T-helper 22 cell (primary cell): Measurements from ENCODE around the gene LSM5.
"Not testable (repeated sequence)": the region's sequence is repeated elsewhere in the genome, so short reads cannot be mapped to it uniquely, and the experiment has no call there.

Experiments
- DNase-seq: peaks from one replicate; pipeline ENCODE4 v3.0.0-alpha.2; 2020; ENCODE audit warnings: low read depth

Gene LSM5

DNA sequence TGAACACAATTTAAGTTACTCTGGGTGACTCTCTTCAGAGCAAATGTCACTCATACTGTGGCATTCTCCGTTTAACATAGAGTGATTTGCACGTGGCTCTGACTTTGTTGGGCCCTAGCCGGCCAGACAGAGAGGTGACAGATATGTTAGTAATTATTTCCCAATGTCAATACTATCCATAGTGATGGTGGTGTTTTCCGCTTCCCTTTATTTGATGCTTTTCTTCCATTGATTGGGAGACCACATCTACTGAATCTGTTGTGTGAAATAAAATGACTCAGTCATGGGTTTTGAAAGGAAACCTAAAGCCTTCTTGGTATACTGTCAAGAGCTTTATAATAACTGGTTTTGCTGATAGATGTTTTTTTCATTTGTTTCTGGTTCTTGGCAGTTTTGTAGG, 12.5 kb upstream of the LSM5 start:
- DNase-seq, result no peak

DNA sequence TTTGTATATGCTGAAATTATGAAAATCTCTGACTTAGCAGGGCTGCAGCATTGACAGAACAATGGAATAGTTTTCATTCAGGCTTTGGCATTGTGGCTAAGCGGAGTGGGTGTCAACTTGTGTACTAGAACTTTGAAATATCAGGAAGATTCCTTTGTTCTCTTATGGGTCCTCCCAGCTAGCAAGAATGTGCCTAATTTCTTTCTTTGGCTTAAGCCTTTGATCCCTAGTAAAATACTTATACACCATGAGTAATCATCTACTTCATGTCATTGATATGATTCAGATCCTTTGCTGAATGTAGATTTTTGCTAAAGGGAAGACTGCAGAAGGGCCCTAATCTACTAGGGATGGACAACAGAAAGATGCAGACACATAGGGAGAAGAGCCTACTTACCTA, 11.3 kb upstream of the LSM5 start:
- no peak for DNase-seq

DNA sequence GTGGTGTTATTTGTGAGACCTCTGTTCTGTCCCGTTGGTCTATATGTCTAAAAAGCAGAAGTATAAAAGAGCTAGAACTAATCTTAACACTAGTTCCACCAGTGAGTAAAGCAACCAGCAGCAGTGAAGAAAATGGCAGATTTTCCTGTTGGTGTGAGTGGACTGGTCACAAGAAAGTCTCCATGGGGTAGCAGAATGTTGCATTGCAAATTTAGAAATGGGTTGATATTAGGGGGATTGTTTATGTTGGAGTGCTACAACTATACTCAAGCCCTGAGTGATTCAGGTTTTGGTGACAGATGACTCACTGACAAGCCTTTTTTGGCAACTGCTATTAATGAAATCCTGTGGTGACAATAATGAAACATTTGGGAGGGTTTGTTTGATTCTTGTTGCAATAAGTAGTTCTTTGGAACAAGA, 10.8 kb upstream of the LSM5 start:
- no peak for DNase-seq

DNA sequence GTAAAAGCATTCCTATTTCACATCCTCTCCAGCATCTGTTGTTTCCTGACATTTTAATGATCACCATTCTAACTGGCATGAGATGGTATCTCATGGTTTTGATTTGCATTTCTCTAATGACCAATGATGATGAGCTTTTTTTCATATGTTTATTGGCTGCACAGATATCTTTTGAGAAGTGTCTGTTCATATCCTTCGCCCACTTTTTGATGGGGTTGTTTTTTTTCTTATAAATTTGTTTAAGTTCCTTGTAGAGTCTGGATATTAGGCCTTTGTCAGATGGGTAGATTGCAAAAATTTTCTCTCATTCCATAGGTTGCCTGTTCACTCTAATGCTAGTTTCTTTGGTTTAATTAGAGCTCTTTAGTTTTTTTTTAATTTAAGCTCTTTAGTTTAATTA, 10.0 kb upstream of the LSM5 start:
- DNase-seq, result not testable (repeated sequence)

DNA sequence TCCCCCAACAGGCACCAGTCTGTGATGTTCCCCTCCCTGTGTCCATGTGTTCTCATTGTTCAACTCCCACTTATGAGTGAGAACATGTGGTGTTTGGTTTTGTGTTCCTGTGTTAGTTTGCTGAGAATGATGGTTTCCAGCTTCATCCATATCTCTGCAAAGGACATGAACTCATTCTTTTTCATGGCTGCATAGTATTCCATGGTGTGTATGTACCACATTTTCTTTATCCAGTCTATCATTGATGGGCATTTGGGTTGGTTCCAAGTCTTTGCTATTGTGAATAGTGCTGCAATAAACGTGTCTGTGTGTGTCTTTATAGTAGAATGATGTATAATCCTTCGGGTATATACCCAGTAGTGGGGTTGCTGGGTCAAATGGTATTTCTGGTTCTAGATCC, 9.6 kb upstream of the LSM5 start:
- DNase-seq, result not testable (repeated sequence)

DNA sequence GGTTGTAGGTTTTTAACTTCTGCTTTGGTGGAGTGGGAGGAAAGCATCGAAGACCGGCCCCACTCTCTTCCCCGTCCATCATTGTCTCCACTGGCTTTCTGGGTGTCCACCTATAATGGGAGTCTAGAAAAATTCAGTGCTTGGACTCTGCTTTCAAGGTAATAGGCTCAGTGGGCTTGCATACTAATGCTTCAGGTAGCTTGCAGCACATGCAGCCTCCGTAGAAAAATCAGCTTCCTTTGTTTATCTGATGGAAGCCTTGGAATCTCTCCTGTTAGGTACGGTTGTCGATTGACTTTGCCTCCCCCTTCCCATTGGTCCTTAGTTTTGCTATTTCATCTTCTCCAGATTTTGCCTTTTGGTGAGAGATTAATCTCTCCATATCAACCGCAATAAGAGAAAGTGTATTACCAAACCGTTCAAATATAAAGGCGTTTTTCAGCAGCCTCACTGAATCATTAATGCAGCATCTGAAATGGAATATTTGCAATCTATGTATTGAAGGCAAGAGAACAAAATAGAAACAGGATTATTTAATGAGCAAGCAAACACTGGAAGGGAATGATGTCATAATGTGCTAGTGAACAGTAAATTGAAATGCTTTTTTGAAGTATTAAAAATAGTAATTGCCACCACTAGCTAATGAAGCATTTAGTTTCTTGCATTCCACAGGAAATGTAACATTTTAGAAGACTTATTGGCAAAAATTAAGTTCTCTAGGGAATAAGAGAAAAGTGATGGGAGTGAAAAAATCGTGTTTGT, 6.1 kb upstream of the LSM5 start:
- DNase-seq, result no peak

DNA sequence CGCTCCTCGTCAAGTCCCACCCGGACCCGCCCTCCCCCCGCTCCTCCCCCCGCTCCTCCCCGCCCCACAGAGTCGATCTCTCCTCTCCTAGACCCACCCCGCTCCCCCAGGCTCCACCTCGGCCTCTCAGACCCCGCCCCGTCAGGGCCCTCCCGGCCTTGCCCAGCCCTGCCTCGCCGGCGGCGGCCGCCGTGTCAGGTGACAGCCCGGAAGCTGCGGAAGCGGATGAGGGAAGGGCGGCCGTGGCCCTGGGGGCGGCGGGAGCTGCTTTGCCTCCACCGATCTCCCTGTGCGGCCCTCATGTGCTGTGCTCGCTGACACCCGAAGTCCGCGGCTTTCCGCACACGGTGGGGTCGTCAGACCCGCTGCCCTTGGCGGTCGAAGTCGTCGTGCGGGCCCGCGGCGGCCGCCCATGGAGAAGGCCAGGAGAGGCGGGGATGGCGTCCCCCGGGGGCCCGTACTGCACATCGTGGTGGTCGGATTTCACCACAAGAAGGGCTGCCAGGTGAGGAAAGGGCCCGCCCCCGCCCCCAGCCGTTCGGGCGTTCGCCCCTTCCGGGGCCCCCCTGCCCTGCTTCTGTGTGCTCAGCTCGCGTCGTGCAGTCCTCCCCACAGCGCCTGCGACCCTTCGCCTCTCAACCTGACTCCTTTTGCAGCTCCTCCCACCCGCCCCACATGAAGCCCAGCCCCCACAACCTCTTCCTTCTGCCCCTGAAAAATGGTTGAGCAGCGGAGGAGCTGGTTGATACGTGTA, 5.3 kb upstream of the LSM5 start, which contains the start of gene AVL9:
Gene AVL9 (plus strand): TSS at position 192 of the 754 bp plus-strand sequence. CDS start 221 bp downstream, at position 413.
- DNase-seq, result peak; percentile 98

DNA sequence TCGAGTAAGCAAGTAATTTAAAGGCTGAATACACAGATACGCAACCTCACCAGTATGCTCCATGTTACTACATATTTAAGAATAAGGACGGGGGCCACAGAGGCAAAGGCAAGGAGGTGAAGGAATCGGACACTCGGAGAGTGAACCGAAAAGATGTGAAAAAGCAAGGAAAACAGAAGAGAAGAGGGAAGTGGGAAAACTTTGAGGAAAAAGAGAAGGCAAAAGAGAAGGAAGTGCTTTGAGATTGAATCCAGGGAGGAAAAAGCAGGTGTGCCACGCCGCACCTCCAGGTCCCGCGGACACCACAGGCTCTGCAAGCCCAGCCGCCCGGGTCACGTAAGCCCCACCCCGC, 4.7 kb upstream of the LSM5 start:
- DNase-seq, result no peak

DNA sequence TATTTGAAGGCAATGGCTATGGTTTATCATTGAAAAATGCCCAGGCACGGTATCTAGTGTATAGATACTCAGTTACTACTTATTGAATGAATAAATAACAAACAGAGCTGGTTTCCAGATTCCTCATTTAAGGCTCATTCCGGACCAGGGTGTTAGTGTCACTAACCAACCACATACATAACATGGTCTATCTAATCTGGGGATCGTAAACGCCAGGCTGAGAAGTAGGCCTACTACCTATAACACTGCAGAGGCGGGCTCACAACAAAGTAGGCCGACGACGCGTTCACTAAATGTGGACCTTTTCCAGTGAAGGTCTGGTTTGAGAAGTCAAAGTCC, 423 bp downstream of the LSM5 start:
- no peak for DNase-seq

DNA sequence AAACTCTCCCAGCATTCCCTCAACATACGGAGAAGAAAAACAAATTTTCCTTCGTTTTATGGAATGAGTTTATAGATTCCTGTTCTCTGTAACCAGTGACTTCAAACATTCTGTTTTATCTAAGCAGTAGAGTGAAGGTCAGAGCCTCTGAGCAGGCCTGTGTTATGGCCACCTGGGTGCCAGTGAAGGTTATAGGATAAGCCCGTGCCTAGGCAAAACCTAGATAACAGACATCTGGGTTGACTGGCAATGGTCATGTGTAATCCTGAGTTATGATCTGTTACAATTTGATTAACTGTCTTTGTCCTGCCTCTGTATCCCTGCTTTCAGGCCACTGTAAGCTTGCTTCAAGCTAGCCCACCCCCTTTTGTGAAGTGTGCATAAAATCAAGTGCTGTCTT, 8.3 kb downstream of the LSM5 start:
- DNase-seq, result no peak

DNA sequence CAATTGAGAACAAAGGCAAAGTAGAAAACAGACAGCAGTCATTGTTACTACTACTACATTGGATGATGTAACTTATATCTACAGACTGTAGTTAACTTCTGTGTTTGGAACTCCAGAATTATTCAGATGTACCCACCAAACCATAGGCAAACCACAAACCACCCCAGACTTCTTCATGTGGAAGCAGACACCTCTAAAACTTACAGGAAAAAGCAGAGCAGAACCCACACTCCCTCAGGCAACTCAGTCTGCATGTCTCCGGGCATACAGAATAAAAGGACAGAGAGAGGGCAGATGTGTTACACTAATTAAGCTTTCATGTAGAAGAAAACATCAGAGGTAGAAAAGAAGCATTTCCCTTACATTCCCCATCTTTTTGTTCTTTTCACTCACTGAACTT, 9.0 kb downstream of the LSM5 start:
- no peak for DNase-seq

DNA sequence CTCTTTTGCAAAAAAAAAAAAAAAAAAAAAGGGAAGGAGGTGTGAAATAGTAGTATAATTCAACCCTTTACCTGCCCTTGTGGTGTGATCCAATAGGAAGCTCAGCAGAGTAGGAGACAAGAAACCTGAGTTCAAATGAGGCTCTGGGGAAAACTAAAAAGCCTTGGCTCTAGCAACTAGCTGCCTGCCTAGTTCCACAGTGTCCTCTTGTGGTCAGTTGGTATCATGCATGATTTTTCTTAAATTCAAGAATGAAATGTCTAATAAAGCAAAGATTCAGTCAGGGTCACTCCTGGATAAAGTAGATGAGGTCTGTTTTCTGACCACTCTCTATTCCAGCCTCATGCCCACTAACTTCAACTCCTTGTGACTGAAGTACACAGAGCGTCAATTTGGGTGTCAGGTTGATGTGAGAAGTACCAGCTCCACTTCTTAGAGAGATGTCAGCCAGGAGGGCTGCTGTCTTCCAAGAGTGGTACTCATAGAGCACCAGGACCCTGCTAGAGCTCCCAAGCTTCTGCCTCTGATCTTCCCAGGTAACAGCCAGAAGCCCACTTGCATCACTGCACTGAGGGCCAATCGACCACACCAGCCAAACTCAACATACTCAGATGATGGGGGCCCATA, 10.5 kb downstream of the LSM5 start:
- DNase-seq, result no peak

DNA sequence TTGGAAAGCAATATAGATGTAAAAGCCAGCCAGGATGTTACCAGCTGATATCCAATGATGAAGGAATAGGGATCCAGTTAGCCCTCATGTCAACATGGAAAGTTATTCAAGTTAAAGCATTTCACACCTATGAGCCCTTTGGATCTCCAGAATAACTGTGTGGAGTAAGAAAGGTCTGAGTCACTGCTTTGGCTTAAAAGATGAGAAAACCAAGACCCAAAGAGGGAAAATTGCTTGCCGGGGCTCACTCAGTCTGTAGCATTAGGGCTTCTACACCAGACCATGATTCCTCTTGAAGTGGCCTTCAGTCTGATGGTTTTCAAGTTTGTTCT, 12.6 kb downstream of the LSM5 start:
- DNase-seq, result no peak

DNA sequence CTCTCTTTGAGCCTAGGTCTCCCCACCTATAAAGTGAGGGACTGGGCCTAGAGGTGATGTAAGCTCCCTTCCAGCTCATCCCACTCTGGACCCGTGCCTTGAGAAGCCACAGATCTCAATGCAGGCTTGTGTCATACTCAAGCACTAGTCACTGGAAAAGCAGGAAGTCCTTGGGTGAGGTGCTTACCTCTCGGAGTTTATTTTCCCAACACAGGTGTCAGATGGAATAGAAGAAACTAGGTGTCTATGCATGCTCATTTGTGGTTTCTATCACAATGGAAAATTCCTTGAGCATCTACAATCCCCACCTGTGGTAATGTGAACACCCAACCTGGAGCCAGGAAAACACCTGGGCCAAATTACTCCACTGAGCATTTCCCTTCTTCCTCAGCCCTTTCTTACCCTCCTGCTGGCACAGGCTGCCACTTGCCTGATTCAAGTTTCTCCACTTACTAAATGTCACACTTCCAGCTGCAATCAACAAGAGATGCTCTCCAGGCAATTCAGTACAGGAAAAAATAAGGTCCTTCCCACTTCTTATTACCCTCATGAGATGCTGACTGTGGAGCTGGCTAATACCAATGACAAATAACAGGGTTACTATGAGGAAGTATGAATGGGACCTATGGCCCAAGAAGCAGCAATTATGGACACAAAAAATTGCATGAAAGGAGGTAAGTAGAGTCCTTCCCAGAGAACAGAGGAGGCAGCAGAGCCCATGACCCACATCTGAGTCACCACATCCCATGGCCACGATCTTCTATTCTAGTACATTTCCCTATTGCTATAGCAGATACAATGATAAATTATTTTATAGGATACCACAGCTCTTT, 13.1 kb downstream of the LSM5 start:
- no peak for DNase-seq

DNA sequence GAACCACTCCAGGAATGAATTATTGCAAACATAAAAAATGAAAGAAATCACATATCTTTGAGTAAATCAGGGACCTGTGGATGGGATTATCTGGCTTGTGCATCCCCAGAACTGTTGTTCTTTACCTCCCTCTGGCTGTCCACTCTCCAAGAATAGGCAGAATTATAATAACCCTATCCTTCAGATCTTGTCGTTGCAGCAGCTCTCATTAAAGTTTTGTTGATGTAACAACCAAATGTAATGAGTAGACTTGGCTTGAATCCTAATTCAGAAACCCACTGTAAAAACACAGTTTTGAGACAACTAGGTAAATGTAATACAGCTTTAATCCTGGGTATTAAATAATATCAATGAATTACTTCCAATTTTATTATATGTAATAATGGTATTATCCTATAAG, 16.2 kb downstream of the LSM5 start:
- no peak for DNase-seq

DNA sequence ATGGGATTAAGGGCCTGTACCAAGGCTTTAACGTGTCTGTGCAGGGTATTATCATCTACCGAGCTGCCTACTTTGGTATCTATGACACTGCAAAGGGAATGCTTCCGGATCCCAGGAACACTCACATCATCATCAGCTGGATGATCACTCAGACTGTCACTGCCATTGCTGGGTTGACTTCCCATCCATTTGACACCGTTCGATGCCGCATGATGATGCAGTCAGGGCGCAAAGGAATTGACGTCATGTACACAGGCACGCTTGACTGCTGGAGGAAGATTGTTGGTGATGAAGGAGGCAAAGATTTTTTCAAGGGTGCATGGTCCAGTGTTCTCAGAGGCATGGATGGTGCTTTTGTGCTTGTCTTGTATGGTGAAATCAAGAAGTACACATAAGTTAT, 18.2 kb downstream of the LSM5 start:
- DNase-seq, result no peak

DNA sequence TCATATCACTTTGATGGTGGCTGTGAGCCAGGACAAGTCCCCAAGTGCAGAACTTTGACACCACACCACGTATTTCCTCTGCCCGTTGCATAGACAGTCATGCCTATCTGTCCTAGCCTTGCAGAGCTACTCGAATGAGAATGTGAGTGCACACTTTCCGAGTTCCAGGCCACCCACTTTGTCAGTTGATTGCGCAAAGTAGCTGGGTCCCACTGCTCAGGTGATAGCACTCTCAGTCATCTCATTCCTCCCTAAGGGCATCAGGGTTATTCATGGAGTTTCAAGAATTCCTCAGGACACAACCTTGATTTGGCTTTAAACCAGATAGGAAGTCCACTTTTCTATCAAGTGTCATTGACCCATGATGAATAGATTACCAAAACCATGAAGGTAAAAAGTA, 19.3 kb downstream of the LSM5 start:
- no peak for DNase-seq

DNA sequence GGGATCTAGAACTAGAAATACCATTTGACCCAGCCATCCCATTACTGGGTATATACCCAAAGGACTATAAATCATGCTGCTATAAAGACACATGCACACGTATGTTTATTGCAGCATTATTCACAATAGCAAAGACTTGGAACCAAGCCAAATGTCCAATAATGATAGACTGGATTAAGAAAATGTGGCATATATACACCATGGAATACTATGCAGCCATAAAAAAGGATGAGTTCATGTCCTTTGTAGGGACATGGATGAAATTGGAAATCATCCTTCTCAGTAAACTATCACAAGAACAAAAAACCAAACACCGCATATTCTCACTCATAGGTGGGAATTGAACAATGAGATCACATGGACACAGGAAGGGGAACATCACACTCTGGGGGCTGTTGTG, 20.2 kb downstream of the LSM5 start:
- DNase-seq, result not testable (repeated sequence)

DNA sequence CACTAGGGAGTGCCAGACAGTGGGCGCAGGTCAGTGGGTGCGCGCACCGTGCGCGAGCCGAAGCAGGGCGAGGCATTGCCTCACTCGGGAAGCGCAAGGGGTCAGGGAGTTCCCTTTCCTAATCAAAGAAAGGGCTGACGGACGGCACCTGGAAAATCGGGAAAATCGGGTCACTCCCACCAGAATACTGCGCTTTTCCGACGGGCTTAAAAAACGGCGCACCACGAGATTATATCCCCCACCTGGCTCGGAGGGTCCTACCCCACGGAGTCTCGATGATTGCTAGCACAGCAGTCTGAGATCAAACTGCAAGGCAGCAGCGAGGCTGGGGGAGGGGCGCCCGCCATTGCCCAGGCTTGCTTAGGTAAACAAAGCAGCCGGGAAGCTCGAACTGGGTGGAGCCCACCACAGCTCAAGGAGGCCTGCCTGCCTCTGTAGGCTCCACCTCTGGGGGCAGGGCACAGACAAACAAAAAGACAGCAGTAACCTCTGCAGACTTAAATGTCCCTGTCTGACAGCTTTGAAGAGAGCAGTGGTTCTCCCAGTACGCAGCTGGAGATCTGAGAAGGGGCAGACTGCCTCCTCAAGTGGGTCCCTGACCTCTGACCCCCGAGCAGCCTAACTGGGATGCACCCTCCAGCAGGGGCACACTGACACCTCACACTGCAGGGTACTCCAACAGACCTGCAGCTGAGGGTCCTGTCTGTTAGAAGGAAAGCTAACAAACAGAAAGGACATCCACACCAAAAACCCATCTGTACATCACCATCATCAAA, 25.4 kb downstream of the LSM5 start:
- DNase-seq, result not testable (repeated sequence)

DNA sequence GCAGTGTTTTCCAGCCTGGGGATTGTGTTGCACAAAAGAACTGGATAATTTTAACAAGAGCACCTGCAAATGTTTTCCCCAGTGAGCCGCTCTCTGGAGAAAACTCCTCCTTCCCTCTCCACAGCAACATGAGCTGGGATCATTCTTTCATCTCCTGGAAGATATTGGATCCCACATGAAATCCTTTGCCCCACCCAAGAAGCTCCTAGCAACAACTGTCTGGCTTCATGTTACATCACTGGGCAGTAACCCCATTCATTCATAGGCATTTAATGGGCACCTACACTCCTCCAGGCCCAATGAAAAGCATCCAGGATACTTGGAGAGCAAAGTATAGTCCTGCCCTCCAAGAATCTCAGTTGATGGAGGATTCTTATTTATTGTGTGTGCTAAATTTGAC, 27.2 kb downstream of the LSM5 start:
- no peak for DNase-seq

DNA sequence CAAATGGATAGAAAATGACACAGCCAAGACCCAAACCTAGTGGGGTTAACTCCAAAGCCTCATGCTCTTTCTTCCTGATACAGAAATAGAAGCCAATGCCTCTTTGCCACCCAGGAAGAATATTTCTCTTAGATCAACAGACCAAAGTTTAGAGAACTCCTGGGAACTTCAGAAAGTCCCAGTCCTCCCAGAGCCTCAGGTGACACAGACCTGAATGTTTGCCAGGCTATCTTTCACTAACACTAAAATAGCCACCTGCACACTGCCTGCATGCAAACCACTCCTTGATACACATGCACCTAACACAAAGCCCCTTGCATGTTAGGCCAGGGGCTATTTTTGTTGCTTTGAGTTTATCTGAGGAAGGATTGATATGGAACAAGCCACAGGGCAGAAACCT, 27.7 kb downstream of the LSM5 start:
- no peak for DNase-seq

DNA sequence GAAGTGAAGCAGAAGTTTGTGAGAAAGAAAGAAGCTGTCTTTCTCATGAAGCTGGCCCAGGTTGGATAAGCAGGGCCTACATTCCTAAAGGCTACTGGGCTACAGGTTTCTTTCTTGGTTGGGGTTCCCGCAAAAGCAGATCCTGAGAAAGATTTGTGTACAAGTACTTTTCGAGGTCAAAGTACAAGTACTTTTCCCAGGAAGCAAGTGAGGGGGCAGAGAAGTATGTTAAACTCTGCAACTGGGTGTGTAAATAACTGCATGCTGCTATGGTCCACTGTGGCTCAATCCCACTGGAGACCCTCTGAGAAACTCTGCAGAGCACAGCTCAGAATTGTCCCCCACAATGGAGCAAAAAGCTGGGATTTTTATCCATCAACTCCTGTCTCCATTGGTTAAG, 28.7 kb downstream of the LSM5 start:
- no peak for DNase-seq
